HTR-8/SVneo (cell line): ENCODE data around the gene MRE11.
"Not testable (repeated sequence)": the region's sequence is repeated elsewhere in the genome, so short reads cannot be mapped to it uniquely, and the experiment has no call there.

Source experiments
- DNase-seq: peaks from one replicate; pipeline ENCODE4 v3.0.0; 2011; ENCODE audit warnings: low spot score, mixed read lengths; ENCODE audit not compliant: insufficient read length
- FAIRE-seq: peaks from 2 replicates; lab custom pipeline; 2011; peaks lifted over from hg19 to GRCh38; lab: Jason Lieb, UNC

MRE11 gene

GRCh38 chr11:94445641-94446040 is 48.0 kb downstream of the MRE11 start:
- DNase-seq = no peak
- FAIRE-seq = no peak

GRCh38 chr11:94433049-94433448 is 60.6 kb downstream of the MRE11 start:
- DNase-seq (no peak), FAIRE-seq (no peak)

- FAIRE-seq (no peak), DNase-seq (no peak)
These were observed 69.0 kb downstream of the MRE11 start for GRCh38 chr11:94424662-94425061.

DNA sequence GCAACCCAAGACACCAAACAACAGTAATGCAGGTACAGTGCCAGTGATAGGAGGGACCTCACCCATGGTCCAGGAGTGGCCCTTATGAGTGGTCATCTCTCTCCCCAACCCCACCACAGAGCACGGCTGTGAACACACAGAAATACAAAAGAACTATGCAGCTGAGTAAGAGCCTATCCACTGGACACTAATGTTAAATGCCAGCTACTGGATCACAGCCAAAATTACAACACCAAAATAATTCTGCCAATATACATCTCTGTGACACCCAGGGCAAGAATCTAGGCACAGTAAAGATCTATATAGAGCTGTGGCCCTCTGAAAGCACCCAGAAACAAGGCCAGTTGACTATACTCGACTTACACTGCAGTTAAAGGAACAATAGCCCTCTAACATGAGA is 69.6 kb downstream of the MRE11 start:
- DNase-seq (no peak), FAIRE-seq (no peak)

- no peak for DNase-seq
- no peak for FAIRE-seq
These were observed 70.1 kb downstream of the MRE11 start for GRCh38 chr11:94423507-94423906.

- DNase-seq (no peak), FAIRE-seq (no peak)
These were observed 75.4 kb downstream of the MRE11 start for GRCh38 chr11:94418123-94418765.

DNA sequence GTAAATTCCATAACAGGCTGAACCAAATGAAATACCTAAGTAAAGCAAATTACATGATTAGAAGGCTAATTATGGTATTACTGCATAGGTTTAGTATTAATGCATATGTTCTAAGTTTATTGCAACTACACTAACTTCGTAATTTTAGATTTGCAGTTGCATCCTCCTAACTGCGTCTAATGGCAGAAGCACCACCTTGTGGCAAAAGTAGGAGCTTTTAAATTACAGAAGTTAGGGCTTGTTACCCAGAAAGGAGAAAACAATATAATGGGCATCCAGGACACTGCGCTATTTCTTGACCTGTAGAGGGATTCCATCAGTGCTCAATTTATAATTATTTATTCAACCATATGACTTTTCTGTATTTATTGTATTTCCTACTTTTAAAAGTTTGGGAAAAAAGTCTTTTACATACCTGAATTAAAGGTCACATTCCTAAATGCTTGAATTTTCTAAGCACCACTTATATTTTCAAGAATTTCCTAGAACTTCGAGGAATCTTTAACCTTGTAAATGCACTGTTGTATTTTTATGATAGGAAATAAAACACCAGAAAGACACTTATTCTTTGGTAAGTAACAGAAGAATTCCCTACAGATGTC is 76.2 kb downstream of the MRE11 start:
- FAIRE-seq (no peak), DNase-seq (peak; percentile 23)

DNA sequence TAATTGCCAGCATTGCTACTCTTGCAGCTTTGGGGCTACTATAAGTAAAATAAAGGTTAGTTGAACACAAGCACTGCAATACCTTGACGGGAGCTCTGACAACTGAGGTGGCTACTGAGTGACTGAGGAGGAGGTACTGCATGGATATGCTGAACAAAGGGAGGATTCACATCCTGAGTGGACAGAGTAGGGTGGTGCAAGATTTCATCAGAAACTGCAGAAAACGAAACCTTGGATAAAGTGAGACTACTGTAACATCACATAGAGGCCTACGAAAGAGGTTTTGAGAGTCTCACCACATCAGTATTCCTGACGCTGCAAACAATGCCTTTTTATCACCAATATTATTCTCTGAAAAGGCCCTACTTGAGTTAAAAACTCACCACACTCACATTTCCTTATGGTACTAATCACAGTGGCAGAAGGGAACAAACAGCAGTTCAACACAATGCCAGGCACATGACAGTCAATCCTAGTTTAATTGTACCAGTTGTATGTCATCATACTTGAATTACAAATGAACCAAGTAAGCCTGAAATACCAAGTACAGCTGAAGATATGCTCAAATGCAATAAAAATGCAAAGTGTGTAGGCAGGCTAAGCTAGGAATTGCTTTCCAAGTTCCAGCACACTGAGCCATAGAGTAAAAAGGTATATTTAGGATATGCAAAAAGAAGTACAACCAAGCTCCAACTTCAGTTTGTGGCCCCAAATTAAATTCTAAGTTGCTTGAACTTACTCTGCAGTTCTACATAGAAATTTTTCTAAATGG is 88.4 kb downstream of the MRE11 start:
- DNase-seq = no peak
- FAIRE-seq = no peak

GRCh38 chr11:94402355-94402754 is 91.3 kb downstream of the MRE11 start:
- no peak for FAIRE-seq

DNA sequence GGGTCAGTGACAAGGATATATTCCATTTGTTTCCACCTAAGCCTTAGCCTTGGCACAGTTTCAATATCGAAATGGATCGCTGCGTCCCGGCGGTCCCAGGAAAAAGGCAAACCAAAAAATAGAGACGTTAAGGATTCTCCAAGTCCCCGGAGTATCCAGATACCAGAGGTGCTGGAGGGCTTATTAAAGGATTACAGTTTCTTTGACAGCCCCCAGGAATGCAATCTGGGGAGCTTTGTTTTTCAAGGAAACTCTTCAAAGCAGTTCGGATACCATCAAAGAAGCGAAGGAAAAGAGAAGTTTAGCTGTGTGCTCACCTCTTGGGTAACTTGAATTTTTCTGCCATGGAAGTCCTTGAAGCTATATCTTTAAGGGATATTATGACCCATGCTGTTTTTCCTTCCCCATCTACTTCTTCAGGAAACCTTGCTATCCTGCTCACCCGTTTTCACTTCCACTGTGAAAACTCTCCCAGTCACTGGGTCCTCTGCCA is 91.8 kb downstream of the MRE11 start:
- no peak for FAIRE-seq

More at GRCh38 chr11:94402355-94402754, 91.3 kb downstream of the MRE11 start:
- no peak for DNase-seq

DNA sequence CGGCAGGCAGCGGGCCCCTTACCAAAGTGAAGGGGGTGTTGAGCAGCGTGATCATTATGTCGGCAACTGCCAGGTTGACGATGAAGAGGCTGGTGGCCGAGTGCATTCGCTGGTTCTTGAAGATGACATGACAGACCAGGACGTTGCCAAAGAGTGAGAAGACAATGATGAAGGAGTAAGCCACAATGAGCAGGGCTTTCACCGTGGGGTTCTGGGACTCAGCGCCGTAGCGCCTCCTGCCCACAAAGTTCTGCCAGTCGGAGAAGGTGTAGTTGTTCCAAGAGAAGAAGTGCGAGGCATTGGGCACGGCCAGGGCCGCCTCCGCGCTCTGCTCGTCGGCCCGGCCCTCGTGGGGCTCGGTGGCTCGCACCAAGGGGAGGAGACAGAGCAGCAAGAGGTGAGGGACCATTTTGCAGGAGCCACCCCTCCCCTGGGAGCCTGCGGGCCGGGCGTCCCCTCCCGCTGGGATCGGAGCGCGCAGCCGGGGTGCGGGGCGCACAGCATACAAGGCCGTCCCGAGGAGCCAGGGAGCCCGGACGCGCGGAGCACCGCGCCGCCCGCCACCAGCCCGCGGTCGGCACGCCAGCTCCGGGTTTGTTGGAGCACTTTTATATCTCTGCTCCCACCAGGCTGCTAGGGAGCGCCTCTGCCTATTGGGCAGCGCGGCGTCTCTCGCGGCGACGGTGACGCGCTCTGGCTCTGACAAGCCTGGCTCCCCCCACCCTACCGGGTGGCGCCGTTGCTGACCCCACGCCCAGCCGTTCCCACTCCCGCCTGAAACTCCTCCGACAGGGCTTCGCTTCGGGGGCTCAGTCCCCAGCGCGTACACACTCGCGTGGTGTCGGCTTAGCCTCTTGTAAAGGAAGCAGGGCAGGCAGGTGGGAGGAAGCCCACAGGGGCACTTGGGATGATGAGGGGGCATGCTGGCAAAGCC is 92.5 kb downstream of the MRE11 start, which contains the start of gene GPR83:
Gene GPR83 (minus strand): TSS at position 581 of the 934 bp plus-strand sequence. CDS start 172 bp downstream, at position 409.
- DNase-seq (no peak), FAIRE-seq (no peak)

More for the DNA sequence above, 91.8 kb downstream of the MRE11 start:
- no peak for DNase-seq

DNA sequence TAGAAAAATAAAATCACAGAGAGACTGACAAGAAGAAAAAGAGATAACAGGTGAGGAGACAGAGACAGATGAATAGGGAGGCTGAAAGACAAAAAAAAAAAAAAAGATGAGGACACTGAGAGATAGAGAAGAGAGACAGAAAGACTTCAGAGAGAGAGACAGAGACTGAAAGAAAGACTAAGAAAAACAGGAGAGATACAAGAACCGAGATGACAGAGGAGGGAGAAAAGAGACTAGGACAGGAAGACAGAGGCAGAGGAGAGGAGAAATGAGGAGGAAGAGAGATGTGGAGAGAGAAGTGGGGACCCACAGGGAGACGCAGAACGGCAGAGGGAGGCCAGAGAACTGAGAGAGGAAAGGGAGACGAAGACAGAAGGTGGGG is 93.2 kb downstream of the MRE11 start:
- FAIRE-seq (no peak), DNase-seq (no peak)

DNA sequence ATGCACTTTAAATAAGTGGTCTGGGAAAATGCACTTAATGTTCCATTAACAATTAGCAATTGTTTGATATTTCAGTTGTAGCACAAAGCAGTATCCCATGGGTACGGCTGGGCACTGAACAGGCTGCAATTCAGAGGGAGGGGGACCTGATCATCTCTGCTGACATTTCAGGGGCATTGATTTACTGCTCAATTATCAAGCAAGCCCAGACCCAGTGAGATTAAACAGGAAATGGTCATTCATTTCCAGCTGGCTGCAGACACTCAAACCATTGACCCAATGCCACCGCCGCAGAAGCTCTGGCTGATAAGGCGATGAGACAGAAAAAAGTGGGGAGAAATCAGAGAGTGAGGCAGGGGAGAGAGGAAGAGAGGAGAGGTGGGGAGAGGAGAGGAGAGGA is 93.6 kb downstream of the MRE11 start:
- FAIRE-seq = no peak
- no peak for DNase-seq

DNA sequence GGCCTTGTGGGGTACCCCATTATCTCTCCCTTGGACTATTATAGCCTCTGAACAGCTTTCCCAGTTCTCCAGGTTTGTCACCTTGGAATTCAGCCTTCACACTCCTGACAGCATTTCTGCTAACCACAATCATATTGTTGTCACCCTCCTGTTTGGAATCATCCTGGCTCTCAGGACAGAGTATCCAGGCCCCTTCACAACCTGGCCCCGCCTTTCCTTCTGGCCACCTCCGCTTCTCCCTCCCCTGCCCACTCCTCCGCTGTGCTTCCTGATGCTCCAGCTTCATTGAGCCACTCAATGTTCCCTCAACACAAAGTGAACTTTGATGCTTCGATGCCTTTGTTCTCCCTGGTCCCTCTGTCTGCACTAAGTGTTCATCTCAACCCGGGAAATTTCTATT is 95.5 kb downstream of the MRE11 start:
- FAIRE-seq (no peak), DNase-seq (no peak)

DNA sequence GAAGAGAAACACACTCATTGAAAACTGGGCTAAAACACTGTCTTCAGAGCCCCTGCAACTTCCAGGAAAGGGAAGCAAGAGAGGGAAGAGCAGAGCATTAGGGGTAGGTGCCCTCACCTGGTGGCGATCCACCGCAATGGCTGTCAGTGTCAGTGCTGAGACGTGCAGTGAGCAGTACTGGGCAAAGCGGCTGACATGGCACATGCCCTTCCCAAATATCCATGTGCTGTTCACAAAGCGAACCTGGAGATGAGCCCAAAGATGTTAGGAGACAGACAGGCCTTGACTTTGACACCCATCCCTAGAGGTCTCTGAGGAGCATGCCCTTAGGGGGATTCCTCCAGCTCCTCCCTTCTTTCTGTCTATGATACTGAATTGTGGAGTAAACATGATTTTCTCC is 97.4 kb downstream of the MRE11 start:
- FAIRE-seq = no peak
- no peak for DNase-seq

DNA sequence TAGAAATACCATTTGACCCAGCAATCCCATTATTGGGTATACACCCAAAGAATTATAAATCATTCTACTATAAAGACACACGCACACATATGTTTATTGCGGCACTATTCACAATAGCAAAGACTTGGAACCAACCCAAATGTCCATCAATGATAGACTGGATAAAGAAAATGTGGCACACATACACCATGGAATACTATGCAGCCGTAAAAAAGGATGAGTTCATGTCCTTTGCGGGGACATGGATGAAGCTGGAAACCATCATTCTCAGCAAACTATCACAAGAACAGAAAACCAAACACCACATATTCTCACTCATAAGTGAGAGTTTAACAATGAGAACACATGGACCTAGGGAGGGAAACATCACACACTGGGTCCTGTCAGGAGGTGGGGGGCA is 101.7 kb downstream of the MRE11 start:
- FAIRE-seq, DNase-seq: not testable (repeated sequence)

DNA sequence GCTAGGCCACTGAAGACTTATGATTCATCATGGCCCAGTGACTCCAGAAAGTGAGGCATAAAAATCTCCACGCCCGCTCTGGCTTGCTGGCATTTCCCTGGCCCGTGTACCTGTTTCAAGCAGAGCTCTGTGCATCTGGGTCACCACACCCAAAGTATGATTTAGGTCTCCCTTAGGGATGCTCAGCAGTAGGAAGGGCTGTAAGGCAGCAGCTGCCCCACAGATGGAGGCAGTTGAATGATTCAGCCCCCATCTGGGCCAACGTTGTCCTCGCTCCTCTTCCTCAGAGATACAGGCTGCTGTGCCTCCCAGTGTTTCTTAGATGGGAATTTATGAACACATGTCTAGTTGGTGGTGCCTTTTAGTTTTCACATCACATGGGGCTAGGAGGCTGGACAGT is 114.0 kb downstream of the MRE11 start:
- no peak for DNase-seq
- FAIRE-seq = no peak

DNA sequence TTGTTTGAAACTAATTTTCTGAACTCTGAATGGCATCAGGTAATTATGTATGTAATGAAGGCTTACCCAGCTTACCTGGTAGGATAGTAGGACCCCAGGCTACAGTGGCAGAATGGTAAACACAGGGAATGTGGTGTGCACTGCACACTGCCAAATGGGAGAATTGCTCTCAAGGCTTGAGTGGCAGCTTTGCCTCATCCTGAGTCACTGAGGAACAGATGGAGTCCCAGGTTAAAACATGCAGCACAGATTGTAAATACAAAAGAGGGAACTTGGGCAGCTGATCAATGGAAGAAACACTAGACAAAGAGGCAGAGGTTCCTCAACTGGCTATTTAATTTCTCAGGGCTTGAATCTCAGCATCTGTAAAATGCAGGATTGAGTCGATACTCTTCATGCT is 116.8 kb downstream of the MRE11 start:
- DNase-seq (no peak), FAIRE-seq (no peak)

DNA sequence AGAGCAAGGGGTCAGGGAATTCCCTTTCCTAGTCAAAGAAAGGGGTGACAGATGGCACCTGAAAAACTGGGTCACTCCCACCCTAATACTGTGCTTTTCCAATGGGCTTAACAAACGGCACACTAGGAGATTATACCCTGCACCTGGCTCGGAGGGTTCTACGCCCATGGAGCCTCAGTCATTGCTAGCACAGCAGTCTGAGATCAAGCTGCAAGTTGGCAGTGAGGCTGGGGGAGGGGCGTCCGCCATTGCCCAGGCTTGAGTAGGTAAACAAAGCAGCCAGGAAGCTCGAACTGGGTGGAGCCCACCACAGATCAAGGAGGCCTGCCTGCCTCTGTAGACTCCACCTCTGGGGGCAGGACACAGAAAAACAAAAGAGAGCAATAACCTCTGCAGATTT is 123.1 kb downstream of the MRE11 start:
- FAIRE-seq, DNase-seq: not testable (repeated sequence)
